NAMALWA (cell line): ENCODE measurements around the gene CIB4.

ENCODE experiments used
- DNase-seq: peaks from one replicate; pipeline ENCODE4 v3.0.0-alpha.2; 2015; ENCODE audit warnings: low spot score

CIB4 gene

DNA sequence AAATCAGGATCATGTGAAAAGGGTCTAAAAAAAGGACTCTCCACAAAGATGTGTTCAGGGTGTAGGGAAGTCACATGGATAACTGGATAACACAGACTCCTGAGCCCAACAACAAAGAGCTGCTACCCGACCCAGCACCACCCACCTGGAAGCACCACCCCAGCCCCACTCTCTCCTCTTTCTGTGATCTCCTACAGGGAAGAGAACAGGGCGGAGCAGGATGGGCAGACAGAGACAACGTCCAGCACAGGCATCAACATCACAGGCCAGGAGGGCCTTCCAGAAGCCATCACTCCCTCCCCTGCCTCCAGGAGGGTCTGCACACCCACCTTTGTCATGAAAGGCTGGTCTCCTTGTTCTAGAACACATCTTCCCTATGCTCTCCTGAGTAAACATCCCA lies 1.3 kb upstream of the CIB4 start:
- DNase-seq, result no peak

DNA sequence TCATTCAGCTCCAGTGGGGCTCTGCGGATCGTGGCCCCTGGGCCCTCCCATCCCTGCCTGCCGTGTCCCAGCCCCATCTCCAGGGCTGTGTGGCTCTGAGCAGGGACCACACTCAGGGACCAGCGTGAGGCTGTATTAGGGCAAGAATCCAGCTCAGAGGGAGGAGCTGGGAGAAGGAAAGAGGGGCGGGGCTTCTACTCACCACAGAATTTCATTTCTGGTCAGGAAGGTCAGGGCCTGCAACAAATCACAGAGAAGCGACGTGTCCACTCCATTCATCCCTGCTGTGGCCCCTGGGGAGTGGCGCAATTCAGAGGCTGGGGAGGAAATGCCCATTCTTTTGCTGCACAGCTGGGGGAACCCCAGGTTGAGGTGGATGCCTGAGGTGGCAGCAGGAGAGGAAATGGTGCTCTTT lies 828 bp downstream of the CIB4 start:
- DNase-seq, result no peak

DNA sequence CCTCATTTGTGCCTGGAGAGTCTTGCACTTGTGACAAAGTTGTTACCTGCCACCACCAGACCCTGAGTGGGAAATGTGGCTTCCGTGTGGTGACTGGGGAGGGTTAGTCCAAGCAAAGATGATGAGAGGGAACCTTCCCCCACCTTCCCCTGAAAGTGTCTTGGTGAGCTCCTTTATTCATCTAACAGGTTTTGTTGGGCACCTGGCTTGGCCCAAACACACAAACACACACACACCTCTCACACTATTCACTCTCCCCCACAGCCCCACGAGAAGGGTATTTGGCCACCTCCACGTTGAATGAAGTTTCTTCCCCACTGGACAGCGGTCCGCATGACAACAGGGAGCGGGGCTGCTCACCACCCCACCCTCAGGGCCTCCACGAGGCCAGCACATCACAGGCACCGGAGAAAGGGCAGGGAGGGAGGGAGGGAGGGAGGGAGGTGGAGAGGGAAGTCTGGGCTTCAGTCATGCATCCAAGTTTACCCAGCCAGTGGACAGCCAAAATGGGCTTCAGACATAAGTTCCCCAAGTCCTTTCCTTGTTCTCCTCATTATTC lies 1.4 kb downstream of the CIB4 start:
- no peak for DNase-seq

DNA sequence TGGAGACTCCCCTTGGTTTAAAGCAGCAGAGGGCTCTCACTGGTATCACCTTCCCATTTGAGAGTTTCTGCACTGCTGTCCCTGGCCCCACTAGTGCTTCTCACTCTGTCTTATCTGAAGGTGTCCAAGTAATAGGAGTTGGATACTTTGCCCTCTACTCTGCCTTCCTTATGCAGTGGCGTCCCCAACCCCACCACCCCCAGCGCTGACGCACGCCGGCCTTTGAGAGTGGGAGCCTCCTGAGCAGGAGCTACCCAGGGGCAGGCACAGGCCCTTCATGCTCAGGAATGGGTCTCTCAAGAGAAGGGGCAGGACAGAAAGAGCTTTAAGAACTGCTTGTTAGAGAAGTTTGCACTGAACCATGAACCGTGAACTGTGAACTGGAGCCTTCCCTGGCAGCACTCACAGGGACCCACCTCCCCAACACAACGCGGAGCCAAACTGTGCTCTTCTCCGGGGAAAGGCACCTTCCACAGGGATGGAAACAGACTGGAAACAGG lies 3.3 kb downstream of the CIB4 start:
- no peak for DNase-seq

DNA sequence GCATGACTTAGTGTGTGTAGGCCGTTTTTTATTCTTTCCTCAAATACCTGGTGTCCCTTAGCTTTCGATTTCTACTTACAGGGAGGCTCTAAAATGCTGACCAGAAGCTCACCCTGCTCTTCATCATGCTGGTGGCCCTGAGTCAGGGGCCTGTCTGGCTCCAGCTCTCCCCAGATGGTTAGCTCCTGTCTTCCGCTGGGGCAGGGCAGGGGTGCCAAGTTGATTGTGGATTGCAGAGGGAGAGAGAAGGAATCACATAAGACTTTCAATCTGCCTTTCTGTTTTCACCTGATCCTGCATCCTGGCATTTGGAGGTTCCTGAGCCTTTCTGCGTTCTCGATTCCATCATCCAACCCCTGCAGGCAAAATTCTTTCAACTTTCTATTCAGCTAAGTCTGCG lies 4.2 kb downstream of the CIB4 start:
- no peak for DNase-seq

DNA sequence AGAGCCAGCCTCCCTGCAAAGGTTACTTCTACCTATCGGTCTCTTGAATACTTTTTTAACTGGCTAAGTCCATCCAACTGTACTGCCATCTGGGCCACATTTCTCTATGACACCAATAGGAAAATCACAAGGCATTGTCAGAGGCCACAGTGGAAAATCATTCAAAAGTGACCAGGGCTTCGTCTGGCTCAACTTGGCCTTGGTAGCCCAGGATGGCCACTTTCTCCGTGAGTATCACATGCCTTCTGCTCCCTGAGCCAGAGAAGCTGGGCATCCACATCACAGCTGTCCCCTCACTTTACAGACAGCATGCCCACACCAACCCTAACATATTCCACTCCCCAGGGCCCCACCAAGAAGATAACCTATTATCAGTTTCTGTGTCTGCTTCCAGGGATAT lies 5.8 kb downstream of the CIB4 start:
- DNase-seq, result no peak

DNA sequence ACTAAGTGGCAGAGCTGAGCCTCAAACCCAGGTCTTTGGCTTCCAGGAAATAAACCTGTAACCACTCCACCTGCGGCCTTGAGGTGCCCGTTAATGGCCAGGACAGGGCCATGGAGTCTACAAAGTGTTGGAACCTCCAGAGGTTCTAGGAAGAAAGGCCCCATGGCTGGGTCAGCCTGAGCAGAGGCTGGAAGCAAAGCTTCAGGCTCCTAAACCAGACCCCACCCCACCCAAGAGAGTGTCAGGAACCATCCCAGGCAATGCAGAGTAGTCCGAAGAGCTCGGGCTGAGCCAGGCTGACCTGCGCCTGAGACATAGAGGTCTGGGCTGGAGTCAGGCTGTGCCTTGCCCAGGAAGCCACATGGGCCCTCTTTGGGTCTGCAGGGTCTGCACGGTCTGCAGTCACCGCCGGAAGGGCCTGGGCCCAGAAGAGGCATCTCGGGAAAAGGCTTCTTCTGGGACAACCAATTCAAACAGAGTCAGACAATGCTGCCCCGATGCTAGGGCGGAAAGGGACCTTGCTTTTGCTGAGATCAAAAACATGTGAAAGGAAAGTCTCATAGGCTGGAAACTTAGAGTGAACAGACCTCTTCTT lies 6.4 kb downstream of the CIB4 start:
- no peak for DNase-seq

DNA sequence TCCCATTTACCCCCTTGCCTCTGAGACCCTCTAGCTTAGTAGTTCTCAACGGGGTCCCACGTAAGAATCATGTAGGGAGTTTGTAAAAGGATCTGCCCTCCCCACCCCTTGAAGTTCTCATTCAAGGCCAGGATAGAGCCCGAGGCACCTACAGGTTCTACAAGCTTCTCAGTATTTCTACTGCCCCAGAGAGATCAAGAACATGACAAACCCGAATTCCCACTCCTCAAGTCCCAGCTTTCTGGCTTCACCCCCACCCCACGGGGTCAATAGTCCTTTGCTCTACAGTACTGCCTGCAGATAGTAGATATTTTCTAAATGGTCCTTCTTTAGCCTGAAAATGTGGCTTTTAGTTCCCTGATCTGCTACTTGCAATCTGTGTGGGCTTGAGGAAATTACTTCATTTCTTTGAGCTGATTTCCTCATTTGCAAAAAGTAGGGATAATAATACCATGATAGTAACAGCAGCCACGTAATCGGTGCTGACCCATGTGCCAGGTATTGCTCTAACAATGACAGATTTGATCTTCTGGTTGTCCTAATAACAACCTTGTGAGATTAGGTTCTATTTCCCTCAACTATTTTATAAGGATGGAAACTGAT lies 7.1 kb downstream of the CIB4 start:
- no peak for DNase-seq

DNA sequence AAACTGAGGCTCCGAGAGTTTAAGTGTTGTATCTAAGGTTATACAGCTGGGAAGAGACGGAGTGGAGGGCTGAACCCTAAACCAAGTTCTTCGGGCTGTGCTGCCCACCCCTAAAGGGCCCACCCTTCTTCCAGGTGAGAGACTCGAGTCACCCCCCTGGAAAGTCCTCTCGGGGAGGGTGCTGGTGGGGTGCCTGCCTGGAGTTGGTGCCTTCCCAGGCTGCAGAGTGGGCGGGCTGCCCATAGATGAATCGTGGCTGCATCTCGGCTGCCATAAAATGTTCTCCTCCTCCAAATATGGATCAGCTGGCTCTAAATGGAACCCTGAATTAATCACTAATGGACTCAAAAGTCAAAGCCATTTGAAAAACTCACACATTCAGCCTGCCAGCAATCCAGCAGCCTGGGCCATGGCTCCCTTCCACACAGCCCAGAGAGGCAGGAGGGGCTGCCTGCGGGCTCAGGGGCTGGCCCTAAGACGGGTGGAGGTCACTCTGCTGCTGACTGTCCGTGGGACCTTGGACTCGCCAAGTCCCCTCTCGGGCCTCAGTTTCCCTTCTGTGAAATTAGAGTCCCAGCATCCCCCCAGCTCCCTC lies 7.7 kb downstream of the CIB4 start:
- DNase-seq, result no peak

DNA sequence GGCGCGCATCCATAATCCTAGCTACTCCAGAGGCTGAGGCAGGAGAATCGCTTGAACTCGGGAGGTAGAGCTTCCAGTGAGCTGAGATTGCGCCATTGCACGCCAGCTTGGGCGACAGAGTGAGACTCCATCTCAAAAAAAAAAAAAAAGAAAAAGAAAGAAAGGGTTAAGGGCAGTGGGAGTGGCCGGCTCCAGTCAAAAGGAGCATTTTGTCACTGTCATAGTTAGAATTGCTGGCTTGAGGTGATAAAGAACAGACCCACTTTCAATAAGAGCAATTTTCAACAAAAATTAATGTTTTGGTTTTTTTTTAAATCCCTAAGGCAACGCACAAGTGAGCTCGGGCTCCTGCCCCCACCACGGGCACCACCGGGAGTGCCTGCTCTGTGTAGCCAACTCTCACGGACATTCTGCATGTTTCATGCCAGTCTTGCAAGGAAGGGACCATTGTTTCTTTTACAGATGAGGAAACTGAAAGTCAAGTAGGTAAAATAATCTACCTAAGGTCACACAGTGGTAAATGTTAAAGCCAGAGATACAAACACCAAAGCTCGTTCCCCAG lies 8.5 kb downstream of the CIB4 start:
- no peak for DNase-seq

DNA sequence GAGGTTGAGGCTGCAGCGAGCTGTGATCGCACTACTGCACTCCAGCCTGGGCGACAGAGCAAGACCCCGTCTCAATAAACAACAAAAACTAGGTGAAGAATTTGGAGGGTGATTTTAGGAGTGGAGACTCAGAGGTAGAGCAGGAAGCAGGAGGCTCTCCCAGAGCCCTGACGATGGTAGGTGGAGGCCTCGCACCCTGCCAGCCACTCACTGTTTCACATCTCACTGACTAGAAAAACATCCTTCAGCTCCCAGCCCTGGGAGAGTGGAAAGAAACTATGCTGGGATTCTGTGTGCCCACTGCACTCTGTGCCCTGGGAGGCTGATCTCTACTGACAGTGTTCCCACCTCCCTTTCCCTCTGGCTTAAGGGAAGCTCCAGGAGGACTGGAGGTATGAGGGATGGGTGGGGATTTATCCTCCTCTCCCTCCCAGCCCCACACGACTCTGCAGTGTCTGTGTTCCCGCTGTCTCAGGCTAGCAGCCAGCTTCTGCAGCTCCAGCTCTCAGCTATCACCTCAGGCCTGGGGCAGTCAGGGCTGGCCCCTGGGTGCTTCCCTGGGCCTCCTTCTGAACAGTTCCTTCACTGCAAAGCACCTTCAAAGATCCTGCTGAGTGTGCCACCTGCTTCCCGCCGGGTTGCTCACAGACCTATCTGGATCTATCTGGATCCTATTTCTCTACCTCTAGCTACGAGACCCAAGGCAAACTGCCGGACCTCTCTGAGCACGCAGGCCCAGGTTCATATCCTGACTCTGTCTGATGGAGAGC lies 9.6 kb downstream of the CIB4 start:
- DNase-seq, result no peak

DNA sequence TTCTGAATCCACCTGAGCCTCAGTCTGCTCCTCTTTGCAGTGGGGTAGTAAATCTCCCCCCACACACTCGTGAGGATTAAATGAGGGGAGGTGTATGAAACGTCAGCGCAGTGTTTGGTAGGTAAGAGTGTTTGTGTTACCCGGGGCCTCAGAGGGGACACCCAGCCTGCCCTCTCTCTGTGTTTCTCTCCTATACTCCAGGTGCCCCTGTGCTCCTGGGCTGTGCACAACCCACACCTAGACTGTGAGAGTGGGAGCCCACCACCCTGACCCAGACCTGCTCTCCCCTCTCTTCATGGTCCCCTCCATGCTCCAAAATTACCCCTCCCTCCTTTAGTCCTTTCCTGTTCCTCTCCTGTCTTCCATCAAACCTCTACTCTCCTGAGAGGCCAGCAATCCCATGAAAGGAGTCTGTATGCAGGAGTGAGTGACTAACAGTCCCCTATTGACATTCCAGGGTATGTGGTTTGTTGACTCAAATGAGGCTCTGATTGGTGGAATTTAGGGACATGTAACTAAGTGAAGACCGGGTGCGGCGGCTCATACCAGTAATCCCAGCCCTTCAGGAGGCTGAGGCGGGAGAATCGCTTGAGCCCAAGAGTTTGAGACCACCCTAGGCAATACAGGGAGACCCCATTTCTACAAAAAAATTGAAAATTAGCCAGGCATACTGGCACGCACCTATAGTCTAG lies 10.4 kb downstream of the CIB4 start:
- no peak for DNase-seq

DNA sequence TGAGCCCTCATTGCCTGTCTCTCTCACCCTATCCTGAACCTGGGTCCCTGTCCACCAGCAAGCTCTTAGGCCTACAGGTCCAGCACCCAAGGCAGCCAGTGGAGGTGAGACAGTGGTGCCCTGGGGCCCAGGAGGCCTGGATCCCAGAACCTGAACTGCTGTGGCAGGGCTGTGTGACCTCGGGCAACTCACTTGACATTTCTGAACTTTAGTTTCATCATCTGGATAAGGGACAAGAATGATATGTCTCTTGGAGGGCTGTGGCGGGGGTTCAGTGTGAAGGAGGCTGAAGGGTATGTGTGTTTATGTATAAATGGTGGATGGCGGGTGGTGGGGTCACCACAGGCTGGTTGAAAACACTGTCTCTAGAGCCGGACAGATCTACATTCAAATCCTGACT lies 10.9 kb downstream of the CIB4 start:
- DNase-seq, result no peak

DNA sequence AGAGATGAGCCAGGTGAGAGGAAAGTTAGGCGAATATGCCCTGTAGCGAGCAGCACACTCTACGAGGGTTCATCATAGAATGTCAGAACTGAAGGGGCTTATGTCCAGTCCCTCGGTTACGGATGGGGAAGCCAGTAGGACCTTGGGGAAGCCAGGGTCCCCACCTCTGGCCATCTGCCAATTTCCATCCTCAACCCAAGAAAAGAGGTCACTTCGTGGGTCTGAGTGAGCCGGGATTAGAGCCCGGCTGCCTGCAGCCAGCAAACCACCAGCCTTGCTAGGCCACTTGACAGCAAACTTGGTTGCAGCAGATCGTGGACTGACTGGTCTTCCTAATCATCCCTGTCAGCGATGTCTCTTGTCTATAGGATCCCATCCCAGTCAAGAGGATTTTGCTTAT lies 11.4 kb downstream of the CIB4 start:
- DNase-seq, result no peak

DNA sequence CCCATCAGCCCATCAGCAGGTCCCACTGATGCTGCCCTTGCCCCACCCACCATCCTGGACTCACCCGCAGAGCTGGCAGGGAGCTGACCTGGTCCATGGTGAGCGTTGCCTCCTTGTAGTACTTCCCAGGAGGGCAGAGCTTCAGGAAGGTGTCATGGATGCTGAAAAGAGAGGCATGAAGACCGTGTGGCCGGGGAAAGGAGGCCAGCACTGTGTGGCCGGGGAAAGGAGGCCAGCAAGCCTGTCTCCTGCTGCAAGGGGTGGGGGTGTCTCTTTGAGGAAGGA lies 11.9 kb downstream of the CIB4 start:
- DNase-seq, result no peak

DNA sequence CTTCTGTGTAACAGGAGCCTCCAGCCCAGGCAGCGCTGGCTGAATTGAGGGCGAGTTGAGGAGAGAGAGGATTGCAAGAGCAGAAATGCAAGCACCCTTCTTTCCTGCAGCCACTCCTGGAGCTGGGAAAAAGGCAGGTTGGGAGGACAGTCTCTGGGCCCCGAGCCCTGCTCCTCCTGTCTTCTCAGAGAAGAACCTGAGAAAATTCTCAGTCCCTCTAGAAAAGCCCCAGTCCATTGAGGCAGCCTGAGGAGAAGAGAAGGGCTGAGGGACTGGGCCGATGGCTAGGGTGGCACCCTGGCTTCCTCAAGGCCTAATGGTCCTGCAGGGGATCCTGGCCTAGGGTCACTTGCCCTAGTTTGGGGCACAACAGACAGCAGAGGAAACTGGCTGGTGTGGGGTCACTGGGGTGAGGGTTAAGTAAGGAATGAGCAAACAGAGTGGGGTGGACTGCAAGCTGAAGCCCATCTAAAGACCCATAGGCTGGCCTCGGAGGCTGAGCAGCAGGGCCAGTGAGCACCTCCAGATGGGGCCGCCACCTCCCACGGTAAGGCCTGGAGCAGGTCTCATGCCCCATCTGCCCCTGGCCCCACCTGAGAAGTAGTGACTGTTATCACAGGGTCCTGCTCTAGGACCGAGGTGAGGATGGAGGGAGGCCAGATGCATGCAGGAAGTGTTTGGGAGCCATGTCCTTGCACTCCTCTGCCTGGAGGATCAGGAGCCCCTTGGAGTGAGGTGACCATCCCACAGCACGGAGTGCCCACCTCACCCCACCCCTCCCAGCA lies 12.4 kb downstream of the CIB4 start:
- no peak for DNase-seq

DNA sequence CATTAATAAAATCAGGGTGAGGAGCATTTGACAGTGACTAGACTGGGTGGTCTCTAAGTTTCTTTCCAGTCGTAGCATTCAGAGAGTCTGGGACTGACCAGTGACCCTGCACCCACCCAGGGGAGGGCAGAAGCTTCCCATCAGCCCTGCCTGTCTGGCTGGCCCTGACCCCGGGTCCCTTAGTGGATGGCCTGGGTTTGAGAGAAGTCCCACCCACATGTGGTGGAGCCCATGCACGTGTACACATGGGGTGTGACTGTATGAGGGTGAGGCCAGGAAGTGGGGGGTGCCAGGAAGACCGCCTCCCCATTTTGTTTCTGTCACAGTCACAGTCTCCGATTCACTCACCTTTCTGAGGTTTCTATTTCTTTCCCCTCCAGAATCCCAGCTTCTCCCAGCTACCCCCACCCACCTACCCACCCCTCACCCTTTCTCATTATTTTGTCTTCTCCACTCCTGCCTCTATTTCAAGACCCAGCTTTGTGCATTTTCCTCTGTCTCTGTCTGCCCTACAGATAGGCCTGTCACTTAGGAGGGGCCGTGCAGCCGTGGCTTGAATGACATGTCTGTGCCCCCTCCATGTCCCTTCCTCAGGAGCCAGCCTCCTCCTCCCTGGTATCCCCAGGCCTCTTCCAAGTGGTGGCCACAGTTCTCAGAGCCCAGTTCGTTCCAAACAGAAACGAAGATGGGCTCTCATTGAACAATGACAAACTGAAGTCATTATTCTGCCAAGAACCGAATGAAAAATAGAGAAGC lies 13.6 kb downstream of the CIB4 start:
- no peak for DNase-seq

DNA sequence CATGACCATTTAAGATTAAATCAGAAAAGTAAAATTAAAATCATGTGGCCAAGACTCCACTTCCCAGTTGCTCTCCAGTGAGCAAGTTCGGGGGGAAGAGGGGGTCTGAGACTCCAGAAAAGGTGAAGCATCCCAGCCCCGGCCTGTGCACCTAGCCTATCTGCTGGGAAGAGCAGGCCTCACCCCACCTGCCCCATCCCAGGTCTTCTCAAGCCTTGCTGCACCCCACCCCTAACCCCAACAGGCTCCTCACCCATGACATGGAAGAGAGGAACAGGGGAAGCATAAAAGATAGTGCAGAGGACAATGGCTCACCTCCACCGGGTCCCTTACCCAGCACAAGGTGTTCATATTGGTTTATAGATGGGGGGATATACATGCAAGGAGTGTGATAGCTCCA lies 14.6 kb downstream of the CIB4 start:
- no peak for DNase-seq

DNA sequence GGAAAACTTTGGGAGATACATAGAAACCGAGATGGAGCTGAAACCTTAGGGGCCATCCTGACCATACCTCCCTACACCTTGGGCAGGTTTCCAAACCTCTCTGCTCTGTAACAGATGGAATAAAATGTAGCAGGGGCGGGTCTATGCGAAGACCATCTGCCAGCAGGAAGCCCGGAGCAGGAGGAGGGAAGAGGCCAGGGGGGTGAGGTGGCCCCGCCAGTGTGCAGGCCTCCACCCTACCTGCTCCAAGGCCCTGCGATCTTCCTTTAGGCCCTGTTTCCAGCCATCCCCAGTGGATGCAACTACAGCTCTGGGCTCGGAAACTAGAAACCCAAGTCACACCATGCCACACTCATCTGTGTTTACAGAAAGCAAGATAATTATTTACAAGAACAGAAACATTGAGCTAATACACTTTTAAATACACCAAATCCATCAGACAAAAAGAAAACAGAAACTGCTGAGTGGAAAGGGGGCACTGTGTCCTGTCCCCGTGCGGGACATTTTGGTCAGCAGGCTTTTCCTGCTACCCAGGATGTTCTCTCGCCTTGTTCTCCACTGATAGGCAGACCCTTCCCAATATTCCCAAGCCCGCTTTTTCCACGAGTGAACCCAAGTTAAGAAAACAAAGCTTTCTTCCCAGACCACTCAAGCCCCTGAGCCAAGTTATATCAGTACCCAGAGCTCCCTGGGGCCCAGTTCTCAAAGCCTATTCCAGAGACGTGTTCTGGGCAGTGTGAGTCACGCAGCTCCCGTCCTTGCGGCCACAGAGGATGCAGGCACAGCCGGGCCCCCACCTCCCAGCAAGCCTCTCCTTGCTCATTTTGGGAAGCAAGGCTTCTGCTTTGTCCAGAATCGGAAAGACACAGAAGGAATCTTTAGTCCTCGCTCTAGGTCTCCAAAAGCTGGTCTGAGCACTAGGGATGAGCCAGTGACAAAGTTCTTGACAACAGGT lies 17.3 kb downstream of the CIB4 start:
- DNase-seq, result no peak
